Renal cortex interstitium (tissue), 11 donors: ENCODE results near the gene CPN1. TPM values are rescaled to one million over a fixed set of nuclear protein-coding genes. Genes with fewer than 3 reads are reported as not detected.
"Not testable (repeated sequence)": the region's sequence is repeated elsewhere in the genome, so short reads cannot be mapped to it uniquely, and the experiment has no call there.

Experiments
- DNase-seq, 11 donors: peaks; one replicate each; pipeline ENCODE4 v3.0.0-alpha.2; 2013; ENCODE audit warnings: low read depth in 9 of 11, low spot score in 4 of 11; ENCODE audit errors: extremely low read depth in 1 of 11
- polyA plus RNA-seq, 3 donors: library from polyadenylated mRNA; unstranded; fragments of 120-200 nt; gene quantifications; one replicate each; pipeline ENCODE4 v1.2.1, GENCODE V29; 2013; ENCODE audit not compliant: insufficient read length in 3 of 3

The CPN1 gene
- polyA plus RNA-seq, 3 donors = 3.0 to 3.2 (median 3.1) TPM

GRCh38 chr10:100037758-100038315, 43.8 kb downstream of the CPN1 start:
- DNase-seq = no peak

GRCh38 chr10:100036850-100037249, 44.8 kb downstream of the CPN1 start:
- DNase-seq = no peak

- DNase-seq = no peak
Measured at GRCh38 chr10:100033766-100034418, 47.8 kb downstream of the CPN1 start.

- DNase-seq = no peak
Measured at GRCh38 chr10:100027416-100027815, 54.3 kb downstream of the CPN1 start.

GRCh38 chr10:100025576-100025975, 56.1 kb downstream of the CPN1 start:
- peak in 7 of 11 donors; percentile 50 to 76 (median 59) for DNase-seq

- DNase-seq = no peak
Measured at GRCh38 chr10:100024748-100025147, 56.9 kb downstream of the CPN1 start.

- DNase-seq = no peak
Measured at GRCh38 chr10:100022403-100022802, 59.3 kb downstream of the CPN1 start.

GRCh38 chr10:100021322-100021721, 60.3 kb downstream of the CPN1 start:
- no peak for DNase-seq

GRCh38 chr10:100020886-100021253, 60.8 kb downstream of the CPN1 start:
- no peak for DNase-seq

- no peak for DNase-seq
Measured at GRCh38 chr10:100020142-100020885, 61.4 kb downstream of the CPN1 start.

- no peak for DNase-seq
Measured at GRCh38 chr10:100019787-100020141, 61.9 kb downstream of the CPN1 start.

- DNase-seq = no peak
Measured at GRCh38 chr10:100014071-100014762, 67.5 kb downstream of the CPN1 start.

GRCh38 chr10:100013621-100014020, 68.0 kb downstream of the CPN1 start:
- no peak for DNase-seq

GRCh38 chr10:100011906-100012305, 69.8 kb downstream of the CPN1 start:
- not testable (repeated sequence) for DNase-seq

- peak in 10 of 11 donors; percentile 65 to 84 (median 80) for DNase-seq
Measured at GRCh38 chr10:100009793-100010676, 71.6 kb downstream of the CPN1 start, which contains the start of gene DNMBP. DNMBP (minus strand) TSS chr10:100009947; CDS start chr10:99972124, 37,823 bp downstream.

- peak in 3 of 11 donors; percentile 49 to 63 (median 61) for DNase-seq
Measured at GRCh38 chr10:100009283-100009792, 72.3 kb downstream of the CPN1 start.

- DNase-seq = no peak
Measured at GRCh38 chr10:100008708-100009282, 72.9 kb downstream of the CPN1 start.

- no peak for DNase-seq
Measured at GRCh38 chr10:100008142-100008522, 73.5 kb downstream of the CPN1 start.
